Ammon's horn (tissue), 1 donor: ENCODE data around the gene PHF1.
"Not testable (repeated sequence)": the region's sequence is repeated elsewhere in the genome, so short reads cannot be mapped to it uniquely, and the experiment has no call there.

Experiments
- DNase-seq: peaks from one replicate; pipeline ENCODE4 v3.0.0-alpha.2; 2016; ENCODE audit warnings: low spot score

Gene PHF1

DNA sequence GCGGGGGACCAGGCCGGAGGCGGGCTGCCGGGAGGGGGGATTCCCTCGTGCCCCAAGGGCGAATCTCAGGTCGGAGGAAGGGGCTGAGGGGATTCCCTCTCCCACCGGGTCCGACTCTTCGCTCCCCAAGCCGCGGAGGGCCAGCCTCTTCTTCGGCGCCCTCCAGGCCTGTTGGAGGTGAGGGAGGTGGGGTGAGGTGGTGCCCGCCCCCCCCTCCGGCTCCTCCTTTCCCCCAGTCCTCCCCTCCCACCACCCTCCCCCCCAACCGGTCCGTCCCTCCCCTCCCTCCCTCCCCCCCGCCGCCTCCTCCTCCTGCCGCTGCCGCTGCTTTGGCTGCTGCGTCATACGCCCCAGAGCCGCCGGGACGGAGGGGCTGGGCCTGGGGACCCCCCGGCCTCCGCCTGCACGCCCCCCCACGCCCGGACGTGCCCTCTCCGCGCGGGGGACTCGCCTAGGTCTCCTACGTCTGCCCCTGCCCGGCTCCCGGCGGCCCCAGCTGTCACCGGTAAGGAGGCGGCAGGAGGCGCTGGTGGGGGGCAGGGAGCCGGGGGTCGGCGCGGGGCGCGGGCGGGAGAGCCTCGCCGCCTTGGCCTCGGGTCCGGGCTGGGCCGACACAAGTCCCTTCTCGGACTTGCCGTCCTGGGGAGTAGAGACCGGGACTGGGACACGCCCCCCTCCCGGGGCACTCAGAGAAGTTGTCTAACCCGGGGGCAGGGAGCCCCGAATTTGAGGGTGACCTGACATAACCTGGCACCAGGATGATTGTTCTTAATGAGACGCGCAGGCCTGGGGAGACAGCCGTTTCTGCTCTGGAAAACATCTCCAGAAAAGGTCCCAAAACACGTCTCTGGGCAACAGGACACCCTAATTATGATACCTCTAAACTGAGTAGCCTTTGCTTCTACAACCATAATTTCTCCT lies at the start of gene PHF1:
Gene PHF1 (plus strand): TSS at position 304 of the 921 bp plus-strand sequence. CDS start 1,250 bp downstream, outside the sequence.
- no peak for DNase-seq

DNA sequence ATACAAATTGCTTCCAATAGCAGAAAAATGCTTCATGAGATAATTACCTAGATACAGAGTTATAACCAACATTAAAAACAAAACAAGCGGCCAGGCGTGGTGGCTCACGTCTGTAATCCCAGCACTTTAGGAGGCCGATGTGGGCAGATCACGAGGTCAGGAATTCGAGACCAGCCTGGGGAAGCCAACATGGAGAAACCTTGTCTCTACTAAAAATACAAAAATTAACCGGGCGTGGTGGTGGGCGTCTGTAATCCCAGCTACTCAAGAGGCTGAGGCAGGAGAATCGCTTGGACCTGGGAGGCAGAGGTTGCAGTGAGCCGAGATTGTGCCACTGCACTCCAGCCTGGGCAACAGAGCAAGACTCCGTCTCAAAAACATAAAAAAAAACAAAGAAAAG lies 47.3 kb upstream of the PHF1 start:
- not testable (repeated sequence) for DNase-seq

DNA sequence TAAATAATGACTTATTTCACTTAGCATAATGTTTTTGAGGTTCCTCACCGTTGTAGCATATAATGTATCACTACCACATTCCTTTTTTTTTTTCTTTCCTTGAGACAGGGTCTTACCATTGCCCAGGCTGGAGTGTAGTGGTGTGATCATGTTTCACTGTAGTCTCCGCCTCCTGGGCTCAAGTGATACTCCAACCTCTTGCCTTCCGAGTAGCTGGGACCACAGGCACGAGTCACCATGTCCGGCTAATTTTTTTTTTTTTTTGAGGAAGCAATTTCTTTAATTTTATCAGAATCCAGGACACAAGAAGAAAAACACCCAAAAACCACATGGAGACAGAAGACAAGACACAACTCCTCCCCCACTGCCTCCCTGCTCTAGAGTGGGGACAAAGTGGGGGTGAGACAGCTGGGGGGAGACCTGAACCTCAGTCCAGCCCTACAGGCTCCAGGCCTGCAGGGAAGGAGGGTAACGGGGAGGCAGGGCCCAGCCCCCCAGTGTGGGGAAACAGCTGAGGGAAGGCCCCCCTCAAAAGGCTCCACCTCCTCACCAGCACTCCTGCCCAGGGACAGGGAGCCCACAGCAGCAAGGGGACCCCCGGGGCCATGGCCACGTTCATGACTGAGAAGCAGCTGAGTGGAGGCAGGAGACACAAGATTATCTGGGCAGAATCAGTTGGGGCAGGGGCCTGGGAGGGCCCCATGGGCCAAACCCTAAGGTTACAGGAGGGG lies 46.2 kb upstream of the PHF1 start:
- DNase-seq, result not testable (repeated sequence)

DNA sequence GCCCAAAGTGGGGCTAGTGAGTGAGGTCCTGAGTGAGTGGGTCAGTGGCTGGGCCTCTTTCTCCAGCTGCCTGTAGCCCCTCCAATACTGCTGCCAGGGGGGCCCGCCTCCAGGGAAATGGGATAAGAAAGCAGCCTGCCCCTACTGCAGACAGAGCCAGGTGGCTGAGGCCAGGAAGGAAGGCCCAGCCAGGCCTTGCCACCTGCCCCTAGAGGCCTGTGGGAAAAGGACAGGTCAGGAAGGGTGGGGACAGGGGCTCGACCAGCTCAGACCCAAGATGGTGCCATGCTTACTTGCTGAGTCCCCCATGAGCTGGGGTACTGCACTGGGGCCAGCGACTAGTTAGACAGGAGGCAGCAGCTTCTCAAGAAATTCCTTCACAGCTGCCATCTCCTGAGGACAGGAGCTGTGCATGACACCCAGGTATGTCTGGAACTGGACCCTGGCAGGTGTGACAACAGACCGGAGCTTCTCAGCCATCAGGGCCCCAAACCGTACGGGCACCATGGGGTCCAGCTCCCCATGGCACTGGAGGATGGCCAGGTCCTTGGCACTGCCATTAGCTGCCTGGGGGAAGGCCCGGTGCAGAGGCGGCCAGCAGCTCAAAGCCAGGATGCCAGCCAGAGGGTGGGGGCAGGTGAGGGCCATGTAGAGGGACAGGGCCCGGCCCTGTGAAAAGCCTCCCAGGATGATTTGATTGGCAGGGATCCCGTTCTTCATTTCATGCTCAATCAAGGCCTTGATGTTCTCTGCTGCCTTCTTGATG lies 45.4 kb upstream of the PHF1 start:
- DNase-seq, result not testable (repeated sequence)

DNA sequence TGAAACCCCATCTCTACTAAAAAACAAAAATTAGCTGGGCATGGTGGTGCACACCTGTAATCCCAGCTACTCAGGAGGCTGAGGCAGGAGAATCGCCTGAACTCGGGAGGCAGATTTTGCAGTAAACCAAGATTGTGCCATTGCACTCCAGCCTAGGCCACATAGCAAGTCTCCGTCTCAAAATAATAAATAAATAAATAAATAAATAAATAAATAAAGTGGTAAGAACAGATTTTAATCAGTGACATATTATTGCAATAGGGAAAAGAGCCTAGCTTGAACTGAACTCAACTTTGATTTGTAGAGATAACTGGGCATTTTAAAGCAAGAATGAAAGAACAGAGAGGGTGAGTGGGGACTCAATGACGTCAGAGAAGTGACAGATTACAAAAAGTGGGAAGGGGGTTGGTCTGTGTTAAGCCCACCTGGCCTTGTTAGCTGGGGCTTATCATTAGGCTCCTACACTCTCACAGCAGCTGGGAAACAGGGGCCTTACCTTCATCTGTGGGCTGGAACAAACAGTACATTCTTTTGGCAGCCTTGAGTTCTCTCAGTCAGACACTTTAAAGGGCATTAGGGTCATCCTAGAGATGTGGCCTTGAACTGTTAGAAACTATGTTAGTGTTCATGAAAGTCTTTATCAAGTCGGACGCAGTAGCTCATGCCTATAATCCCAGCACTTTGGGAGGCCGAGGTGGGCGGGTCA lies 43.7 kb upstream of the PHF1 start:
- no peak for DNase-seq

DNA sequence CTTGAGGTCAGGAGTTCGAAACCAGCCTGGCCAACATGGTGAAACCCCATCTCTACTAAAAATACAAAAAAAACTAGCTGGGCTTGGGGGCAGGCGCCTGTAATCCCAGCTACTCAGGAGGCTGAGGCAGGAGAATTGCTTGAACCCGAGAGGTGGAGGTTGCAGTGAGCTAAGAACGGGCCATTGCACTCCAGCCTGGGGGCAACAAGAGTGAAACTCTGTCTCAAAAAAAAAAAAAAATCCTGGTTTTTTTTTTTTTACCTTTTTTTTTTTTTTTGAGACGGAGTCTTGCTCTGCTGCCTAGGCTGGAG lies 43.1 kb upstream of the PHF1 start:
- not testable (repeated sequence) for DNase-seq

DNA sequence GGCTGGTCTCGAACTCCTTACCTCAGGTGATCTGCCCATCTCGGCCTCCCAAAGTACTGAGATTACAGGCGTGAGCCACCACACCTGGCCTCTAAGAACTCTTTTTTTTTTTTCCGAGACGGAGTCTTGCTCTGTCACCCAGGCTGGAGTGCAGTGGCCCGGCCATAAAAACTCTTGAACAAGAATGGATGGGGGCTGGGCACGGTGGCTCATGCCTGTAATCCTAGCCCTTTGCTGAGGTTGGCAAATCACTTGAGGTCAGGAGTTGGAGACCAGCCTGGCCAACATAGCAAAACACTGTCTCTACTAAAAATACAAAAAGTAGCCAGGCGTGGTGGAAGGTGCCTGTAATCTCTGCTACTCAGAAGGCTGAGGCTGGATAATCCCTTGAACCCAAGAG lies 38.9 kb upstream of the PHF1 start:
- DNase-seq, result not testable (repeated sequence)

DNA sequence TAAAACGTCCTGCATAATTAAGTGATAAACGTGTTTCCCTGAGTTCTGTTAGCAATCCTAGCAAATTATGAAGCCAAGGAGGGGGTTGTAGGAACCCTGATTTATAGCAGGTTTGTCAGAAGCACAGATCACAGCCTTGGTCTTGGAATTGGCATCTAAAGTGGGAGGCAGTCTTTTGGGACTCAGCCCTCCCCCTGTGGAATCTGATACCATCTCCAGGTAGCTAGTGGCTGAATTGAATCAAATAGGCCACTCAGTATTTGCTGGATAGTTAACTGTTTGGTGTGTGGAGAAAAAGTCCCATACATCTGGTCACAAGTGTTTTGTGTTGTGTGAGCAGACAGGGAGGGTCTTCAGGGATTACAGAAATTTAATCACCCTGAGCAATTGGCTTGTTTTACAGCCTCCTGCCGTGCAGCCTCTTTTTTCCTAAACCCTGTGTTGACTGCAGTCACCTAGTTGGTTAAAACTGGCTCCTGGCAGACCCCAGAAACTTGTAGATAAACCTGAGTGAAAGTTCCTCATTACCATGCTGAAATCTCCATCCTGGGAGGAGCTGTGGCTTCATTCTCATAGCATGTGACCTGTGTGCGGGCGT lies 38.2 kb upstream of the PHF1 start:
- DNase-seq, result no peak

DNA sequence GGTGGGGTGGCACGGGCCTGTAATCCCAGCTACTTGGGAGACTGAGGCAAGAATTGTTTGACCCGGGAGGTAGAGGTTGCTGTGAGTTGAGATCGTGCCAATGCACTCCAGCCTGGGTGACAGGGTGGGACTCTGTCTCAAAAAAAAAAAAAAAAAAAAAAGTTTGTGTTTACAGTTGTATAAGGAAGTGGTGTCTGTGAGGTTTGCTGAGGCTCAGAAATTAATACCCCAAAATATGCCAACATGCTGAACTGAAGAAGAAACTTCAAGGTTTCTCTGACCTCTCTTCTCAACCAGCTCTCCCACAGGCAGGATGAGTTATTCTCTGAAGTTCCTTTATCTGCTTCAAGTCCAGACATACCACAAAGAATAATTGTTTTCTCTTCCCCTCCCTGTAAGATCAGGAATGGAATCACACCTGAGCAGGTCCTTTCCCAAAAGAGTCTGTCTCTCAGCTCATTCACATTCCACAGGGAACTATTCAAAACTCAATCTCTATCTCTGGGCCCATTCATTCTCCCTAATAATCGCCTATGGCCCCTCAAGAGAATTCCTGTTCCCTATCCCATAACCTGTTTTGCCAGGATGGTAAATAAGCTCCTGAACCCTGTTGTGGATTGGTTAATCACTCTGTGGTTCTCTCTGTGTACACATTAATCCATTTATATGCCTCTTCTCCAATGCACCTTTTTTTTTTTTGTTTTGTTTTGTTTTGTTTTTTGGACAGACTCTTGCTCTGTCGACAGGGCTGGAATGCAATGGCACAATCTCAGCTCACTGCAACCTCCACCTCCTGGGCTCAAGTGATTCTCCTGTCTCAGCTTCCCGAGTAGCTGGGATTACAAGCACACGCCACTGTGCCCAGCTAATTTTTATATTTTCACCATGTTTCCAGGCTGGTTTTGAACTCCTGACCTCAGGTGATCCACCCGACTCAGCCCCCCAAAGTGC lies 36.6 kb upstream of the PHF1 start:
- no peak for DNase-seq

DNA sequence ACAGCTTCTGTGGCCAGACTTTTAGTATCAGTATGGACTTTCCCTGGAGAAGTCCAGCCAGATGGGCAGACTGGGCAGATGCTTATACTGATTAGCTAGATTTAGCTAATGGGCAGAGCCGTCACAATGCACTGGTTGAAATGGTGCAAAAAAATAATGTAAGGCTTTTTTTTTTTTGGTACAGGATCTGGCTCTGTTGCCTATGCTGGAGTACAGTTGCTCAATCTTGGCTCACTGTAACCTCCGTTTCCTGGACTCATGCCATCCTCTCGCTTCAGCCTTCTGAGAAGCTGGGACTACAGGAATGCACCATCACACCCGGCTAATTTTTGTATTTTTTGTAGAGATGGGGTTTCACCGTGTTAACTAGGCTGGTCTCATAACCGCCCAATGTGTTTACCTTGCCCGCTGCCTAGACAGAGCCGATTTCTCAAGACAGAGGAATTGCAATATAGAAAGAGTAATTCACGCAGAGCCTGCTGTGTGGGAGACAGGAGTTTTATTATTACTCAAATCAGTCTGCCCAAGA lies 35.6 kb upstream of the PHF1 start:
- peak; percentile 64 for DNase-seq

DNA sequence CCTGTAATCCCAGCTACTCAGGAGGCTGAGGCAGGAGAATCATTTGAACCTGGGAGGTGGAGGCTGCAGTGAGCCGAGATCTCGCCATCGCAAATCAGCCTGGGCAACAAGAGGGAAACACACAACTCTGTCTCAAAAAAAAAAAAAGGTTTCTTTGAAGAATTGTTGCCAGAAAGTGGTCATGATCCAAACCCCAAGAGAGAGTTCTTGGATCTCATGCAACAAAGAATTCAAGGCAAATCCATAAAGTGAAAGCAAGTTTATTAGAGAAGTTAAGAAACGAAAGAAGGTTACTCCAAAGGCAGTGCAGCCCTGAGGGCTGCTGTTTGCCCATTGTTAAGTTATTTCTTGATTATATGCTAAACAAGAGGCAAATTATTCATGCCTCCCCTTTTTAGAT lies 33.6 kb upstream of the PHF1 start:
- no peak for DNase-seq

DNA sequence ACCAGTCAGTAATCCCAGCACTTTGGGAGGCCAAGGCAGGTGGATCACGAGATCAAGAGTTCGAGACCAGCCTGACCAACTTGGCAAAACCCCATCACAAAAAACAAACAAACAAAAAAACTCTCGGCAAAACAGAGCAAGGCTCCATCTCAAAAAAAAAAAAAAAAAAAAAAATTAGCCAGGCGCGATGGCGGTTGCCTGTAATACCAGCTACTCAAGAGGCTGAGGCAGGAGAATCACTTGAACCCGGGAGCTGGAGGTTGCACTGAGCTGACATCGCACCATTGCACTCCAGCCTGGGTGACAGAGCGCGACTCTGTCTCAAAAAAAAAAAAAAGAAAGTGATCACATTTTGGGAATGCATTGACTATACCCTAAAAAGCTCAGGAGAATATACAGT lies 31.6 kb upstream of the PHF1 start:
- DNase-seq, result not testable (repeated sequence)

DNA sequence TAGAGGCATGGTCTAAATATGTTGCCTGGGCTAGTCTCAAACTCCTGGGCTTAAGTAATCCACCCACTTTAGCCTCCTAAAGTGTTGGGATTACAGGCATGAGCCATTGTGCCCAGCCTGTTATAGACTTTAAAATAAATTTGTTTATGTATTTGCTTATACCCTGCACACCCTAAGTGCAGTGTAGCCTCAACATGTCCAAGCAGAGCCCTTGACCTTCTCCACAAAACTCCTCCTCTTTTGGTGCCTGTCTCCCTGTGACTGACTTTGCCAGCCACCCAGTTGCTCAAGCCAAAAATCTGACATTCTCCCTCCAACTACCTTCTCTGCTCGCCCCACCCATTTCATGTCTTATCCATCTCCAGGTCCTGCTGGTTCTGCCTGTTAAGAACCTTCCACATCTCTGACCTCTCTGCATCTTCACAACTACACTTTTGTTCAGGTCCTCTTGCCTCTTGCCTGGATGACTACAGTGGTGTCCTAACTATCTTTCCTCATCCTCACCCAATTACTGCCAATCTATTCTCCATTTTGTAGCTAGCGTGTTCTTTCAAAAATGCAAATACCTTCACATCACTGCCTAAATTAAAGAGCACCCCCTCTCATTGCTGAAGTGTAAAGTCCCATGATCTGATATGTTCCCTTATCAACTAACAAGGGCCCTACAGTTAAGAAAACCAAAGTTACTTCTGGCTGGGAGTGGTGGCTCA lies 30.4 kb upstream of the PHF1 start:
- no peak for DNase-seq

DNA sequence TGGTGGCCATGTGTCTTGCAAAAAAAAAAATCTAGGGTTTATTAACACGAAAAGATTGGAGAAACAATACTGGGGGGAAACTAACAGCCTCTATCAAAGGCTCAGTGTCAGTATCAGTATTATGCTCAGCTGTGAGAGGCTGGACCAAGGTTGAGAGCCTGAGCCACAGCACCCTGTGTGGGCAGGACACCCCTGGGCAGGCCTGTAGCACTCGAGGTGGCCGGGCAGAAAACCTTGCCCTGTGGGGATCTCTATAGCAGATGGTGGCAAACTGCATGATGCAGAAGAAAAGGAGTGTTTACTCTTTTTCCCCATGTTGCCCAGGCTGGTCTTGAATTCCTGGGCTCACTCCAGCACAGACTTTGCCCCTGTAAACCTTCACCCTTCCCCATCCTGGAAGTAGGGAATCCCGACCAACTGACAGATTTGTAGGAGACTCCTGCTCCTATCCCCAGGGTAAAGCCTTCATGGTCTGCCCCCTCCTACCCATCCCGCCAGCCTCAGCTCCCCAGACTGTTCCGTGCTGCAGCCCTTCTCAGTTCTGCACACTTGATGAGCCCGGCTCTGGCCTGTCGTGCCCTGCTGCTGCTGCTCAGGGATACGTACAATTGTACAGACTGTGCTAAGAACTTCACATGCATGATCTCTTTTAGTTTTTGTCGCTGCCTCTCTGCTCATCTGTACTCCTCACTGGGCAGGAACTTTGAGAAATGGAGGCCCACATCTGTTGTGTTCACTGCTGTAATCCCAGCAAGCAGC lies 27.2 kb upstream of the PHF1 start:
- DNase-seq, result no peak

DNA sequence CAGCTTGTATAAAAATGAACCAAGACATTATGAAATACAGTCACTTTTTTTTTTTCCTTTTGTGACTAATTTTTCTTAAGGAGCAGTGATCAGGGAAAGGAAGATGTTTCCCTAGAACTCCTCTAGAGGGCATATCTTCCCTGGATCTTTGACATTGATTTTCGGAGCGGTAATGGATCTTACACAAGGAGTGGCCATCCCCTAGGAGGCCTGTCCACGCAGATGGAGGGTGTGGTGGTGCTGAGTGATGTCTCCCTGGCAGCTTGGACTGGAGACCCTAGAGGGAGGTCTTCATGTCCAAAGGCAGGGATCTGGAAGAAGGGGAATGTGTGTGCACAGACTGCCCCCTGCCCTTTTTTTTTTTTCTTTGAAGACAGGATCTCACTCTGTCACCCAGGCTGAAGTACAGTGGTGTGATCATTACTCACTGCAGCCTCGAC lies 26.2 kb upstream of the PHF1 start:
- DNase-seq, result no peak

DNA sequence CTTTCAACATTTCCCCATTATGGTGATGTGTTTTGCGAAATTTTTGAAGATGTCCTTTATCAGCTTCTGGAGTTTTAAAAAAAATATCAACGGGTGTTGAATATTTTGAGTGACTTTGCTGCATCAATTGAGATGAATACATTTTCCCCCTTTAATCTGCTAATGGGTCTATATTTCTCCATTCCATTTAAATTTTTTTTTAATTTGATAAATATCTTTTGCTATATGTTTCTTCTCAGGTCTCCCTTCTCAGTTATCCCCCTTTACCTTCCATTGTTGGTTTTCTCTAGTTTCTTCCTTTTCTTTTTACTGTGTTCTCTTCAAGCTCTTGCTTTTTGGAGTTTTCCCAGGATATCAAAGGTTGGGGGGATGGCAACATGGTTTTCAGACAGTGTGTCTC lies 20.6 kb upstream of the PHF1 start:
- no peak for DNase-seq

DNA sequence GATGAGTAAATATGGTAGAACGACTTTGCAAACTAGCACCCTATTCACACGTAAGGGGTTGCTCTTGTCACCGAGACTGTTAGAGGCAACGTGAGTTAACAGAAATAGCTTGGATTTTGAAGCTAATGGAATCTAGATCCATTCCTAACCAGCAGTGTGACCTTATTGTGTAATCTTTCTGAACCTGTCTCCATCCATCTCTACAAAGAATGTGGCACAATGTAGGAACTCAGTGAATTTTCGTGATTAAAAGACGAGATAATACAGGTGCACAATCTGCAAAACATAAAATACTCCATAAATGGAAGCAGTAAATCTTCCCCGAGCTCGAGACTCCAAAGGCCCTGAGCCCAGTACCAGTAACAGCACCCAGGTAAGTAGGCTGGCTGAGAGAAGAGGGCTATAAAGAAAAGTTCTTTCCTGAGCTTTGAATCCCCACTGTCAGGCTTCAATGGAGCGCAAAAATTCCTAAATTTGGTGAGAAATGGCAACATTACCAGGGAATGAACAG lies 20.0 kb upstream of the PHF1 start:
- no peak for DNase-seq

DNA sequence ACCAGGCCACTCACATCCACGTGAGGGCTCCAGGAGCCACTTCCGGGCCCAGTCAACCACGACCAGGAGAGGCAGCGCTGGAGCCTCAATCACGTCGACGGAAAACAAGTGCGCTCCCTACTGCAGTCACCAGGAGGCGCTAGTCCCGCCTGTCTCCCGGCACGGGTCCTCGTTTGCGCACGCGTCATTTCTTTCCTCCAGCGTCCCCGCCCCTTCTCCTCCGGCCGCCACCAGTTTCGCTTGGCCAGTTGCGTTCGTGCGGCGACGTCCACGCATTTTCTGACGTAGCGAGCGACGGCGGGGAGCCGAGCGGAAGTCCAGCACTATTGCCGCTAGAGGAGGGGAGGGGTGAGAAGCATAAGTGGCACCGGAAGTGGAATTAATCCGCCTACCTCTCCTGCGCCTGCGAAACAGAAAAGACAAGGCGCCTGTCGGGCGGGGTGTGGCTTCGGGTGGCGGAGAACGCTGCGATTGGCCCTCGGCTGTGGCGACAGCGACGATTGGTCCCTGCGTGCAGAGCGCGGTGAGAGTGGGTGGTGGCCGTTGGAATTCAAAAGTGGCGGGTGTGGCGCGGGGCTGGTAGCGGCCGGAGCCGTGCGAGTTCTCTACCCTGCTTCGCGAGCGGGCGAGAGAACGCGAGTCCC lies 19.4 kb upstream of the PHF1 start, which contains the start of gene KIFC1:
Gene KIFC1 (plus strand): TSS at position 546 of the 644 bp plus-strand sequence. CDS start 163 bp downstream, outside the sequence.
- DNase-seq, result peak; percentile 100
